Suprapubic skin (tissue), 4 donors: ENCODE results near the gene TLL1. TPM values are rescaled to one million over a fixed set of nuclear protein-coding genes. Genes with fewer than 3 reads are reported as not detected.

Experiments
- DNase-seq, 2 donors: peaks; one replicate each; pipeline ENCODE4 v3.0.0-alpha.2; 2019; ENCODE audit warnings: low spot score in 2 of 2
- H3K27ac ChIP-seq: fragments of 200-600 bp; sonication (generic); one replicate; pipeline ENCODE4 v1.5.1; 2019
- H3K27me3 ChIP-seq: fragments of 200-600 bp; sonication (generic); one replicate; pipeline ENCODE4 v1.5.1; 2019
- H3K36me3 ChIP-seq: fragments of 200-600 bp; sonication (generic); one replicate; pipeline ENCODE4 v1.5.1; 2019
- H3K4me1 ChIP-seq: fragments of 200-600 bp; sonication (generic); one replicate; pipeline ENCODE4 v1.5.1; 2019
- H3K4me3 ChIP-seq: fragments of 200-600 bp; sonication (generic); one replicate; pipeline ENCODE4 v1.5.1; 2019; ENCODE audit warnings: mild to moderate bottlenecking
- H3K9me3 ChIP-seq: fragments of 200-600 bp; sonication (generic); one replicate; pipeline ENCODE4 v1.5.1; 2019
- CTCF ChIP-seq, 2 donors: fragments of 200-600 bp in 1 of 2; fragments of 450-650 bp in 1 of 2; sonication (generic) in 1 of 2; IDR thresholded peaks; one replicate each; pipeline ENCODE4 v1.5.1; 2016 to 2019; ENCODE audit warnings: antibody characterized with exemption in 2 of 2, mild to moderate bottlenecking in 1 of 2, moderate library complexity in 1 of 2
- EP300 ChIP-seq: sonication (generic); formaldehyde crosslinking; IDR thresholded peaks from one replicate; pipeline ENCODE4 v1.6.1; 2017; ENCODE audit warnings: antibody characterized with exemption
- POLR2A ChIP-seq, 2 donors: fragments of 450-650 bp; IDR thresholded peaks; one replicate each; pipeline ENCODE4 v1.6.1; 2017; ENCODE audit warnings: antibody characterized with exemption in 2 of 2, mild to moderate bottlenecking in 2 of 2, moderate library complexity in 2 of 2
- POLR2AphosphoS5 ChIP-seq, 3 donors: sonication (generic); formaldehyde crosslinking; IDR thresholded peaks; one replicate each; pipeline ENCODE4 v1.6.1; 2017; ENCODE audit warnings: antibody characterized with exemption in 3 of 3
- WGBS: methylation state at CpG from one replicate; pipeline ENCODE4 v1.1.5; 2018; 5-methylcytosine and 5-hydroxymethylcytosine counted together
- total RNA-seq, 4 donors: library from RNA; depleted of rRNA; stranded (reverse); fragments of >200 nt; gene quantifications; one replicate each; pipeline ENCODE4 v1.1.0, GENCODE V29; 2016

TLL1 gene
- total RNA-seq, 4 donors from 2014 or later = 6.4 to 12.9 (median 8.6) TPM

GRCh38 chr4:165839615-165840333 is 33.3 kb upstream of the TLL1 start:
- peak overlapping the region; percentile 17 for H3K27ac ChIP-seq
- H3K36me3 ChIP-seq = no peaks in the 10 kb centered on the region
- H3K9me3 ChIP-seq = no peaks in the 10 kb centered on the region
- TF ChIP-seq POLR2A (IDR thresholded peaks at IDR 0.05) (no peak), CTCF (IDR thresholded peaks at IDR 0.05) (no peak), POLR2AphosphoS5 (IDR thresholded peaks at IDR 0.05) (no peak), EP300 (no peak)
- no peak for DNase-seq
- no peaks in the 10 kb centered on the region for H3K27me3 ChIP-seq
- no peaks in the 10 kb centered on the region for H3K4me1 ChIP-seq
- 67% methylated on average over 5 of the region's 5 CpGs for WGBS
- H3K4me3 ChIP-seq = no peak overlapping the region

GRCh38 chr4:165842684-165843083 is 30.4 kb upstream of the TLL1 start:
- no peaks in the 10 kb centered on the region for H3K36me3 ChIP-seq
- TF ChIP-seq POLR2AphosphoS5 (IDR thresholded peaks at IDR 0.05) = no peak
- TF ChIP-seq EP300 = no peak
- TF ChIP-seq CTCF (IDR thresholded peaks at IDR 0.05) = no peak
- TF ChIP-seq POLR2A (IDR thresholded peaks at IDR 0.05) = no peak

GRCh38 chr4:165844161-165844560 is 28.9 kb upstream of the TLL1 start:
- no peaks in the 10 kb centered on the region for H3K9me3 ChIP-seq
- no peak overlapping the region for H3K4me3 ChIP-seq
- H3K27ac ChIP-seq = no peak overlapping the region
- TF ChIP-seq EP300 = no peak
- no peak for TF ChIP-seq POLR2AphosphoS5 (IDR thresholded peaks at IDR 0.05)
- TF ChIP-seq CTCF (IDR thresholded peaks at IDR 0.05) = no peak
- no peak for TF ChIP-seq POLR2A (IDR thresholded peaks at IDR 0.05)
- WGBS = 53% methylated on average over 7 of the region's 7 CpGs
- DNase-seq = no peak
- H3K27me3 ChIP-seq = no peaks in the 10 kb centered on the region
- no peaks in the 10 kb centered on the region for H3K4me1 ChIP-seq
- no peaks in the 10 kb centered on the region for H3K36me3 ChIP-seq

More at GRCh38 chr4:165842684-165843083, 30.4 kb upstream of the TLL1 start:
- Histone ChIP-seq H3K4me3 (no peak overlapping the region), H3K27me3 (no peaks in the 10 kb centered on the region), H3K27ac (no peak overlapping the region), H3K9me3 (no peaks in the 10 kb centered on the region), H3K4me1 (no peaks in the 10 kb centered on the region)
- no peak for DNase-seq

GRCh38 chr4:165851256-165851655 is 21.8 kb upstream of the TLL1 start:
- TF ChIP-seq POLR2AphosphoS5 (IDR thresholded peaks at IDR 0.05) (no peak), POLR2A (IDR thresholded peaks at IDR 0.05) (no peak), CTCF (IDR thresholded peaks at IDR 0.05) (no peak), EP300 (no peak)
- Histone ChIP-seq H3K4me1 (no peaks in the 10 kb centered on the region), H3K9me3 (no peaks in the 10 kb centered on the region), H3K36me3 (no peaks in the 10 kb centered on the region), H3K27ac (no peak overlapping the region), H3K4me3 (no peak overlapping the region), H3K27me3 (no peaks in the 10 kb centered on the region)
- WGBS = 56% methylated on average over 3 of the region's 3 CpGs
- no peak for DNase-seq

- DNase-seq = no peak
- no peaks in the 10 kb centered on the region for H3K9me3 ChIP-seq
- H3K27ac ChIP-seq = no peak overlapping the region
- H3K4me3 ChIP-seq = no peak overlapping the region
- no peaks in the 10 kb centered on the region for H3K36me3 ChIP-seq
- H3K27me3 ChIP-seq = no peaks in the 10 kb centered on the region
- TF ChIP-seq CTCF (IDR thresholded peaks at IDR 0.05) = no peak
- TF ChIP-seq POLR2AphosphoS5 (IDR thresholded peaks at IDR 0.05) = no peak
- no peak for TF ChIP-seq POLR2A (IDR thresholded peaks at IDR 0.05)
- no peak for TF ChIP-seq EP300
- no peaks in the 10 kb centered on the region for H3K4me1 ChIP-seq
Measured at GRCh38 chr4:165855191-165855590, 17.8 kb upstream of the TLL1 start.
